PC-3 (cell line): Measurements from ENCODE around the gene PPP1R13B.

Source experiments
- EZH2 ChIP-seq: fragments of 300-600 bp; sonication (generic); IDR thresholded peaks from one replicate; pipeline ENCODE4 v1.6.1; 2017; ENCODE audit warnings: antibody characterized with exemption, mild to moderate bottlenecking, low read length; ENCODE audit not compliant: unreplicated experiment
- EZH2phosphoT487 ChIP-seq: fragments of 300-600 bp; sonication (generic); IDR thresholded peaks from 2 replicates; pipeline ENCODE4 v1.6.1; 2018; ENCODE audit warnings: mild to moderate bottlenecking, antibody characterized with exemption, low read length, borderline replicate concordance
- TF ChIP-seq, protein P1 (sequence below): fragments of 300-600 bp; sonication (generic); conservative IDR thresholded peaks from 2 replicates; pipeline ENCODE4 v1.5.1; 2017; ENCODE audit warnings: antibody characterized with exemption, low read depth, mild to moderate bottlenecking, low read length

DNA sequence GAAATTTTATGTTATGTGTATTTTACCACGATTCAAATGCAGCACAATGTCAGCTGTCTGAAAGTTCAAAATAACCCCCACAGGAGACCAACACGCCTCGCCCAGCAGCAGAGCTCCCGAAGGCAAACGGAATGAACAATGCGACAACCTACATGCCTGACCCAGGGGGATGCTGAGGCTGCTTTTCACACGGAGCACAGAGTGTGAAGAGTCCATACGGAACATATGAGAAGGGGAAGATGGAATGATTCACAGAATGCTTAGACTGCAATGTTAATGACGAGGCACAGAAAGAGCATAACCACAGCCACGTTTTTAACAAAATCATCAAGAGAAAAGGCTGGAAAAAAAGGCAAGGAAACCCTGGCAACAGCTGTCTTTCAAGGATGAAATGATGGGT, 109.2 kb downstream of the PPP1R13B start:
- TF ChIP-seq, protein P1, sequence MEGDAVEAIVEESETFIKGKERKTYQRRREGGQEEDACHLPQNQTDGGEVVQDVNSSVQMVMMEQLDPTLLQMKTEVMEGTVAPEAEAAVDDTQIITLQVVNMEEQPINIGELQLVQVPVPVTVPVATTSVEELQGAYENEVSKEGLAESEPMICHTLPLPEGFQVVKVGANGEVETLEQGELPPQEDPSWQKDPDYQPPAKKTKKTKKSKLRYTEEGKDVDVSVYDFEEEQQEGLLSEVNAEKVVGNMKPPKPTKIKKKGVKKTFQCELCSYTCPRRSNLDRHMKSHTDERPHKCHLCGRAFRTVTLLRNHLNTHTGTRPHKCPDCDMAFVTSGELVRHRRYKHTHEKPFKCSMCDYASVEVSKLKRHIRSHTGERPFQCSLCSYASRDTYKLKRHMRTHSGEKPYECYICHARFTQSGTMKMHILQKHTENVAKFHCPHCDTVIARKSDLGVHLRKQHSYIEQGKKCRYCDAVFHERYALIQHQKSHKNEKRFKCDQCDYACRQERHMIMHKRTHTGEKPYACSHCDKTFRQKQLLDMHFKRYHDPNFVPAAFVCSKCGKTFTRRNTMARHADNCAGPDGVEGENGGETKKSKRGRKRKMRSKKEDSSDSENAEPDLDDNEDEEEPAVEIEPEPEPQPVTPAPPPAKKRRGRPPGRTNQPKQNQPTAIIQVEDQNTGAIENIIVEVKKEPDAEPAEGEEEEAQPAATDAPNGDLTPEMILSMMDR = no peak
- TF ChIP-seq EZH2 = no peak
- TF ChIP-seq EZH2phosphoT487 = no peak
